Ramos (cell line): ENCODE results near the gene LDB3.

Experiments used
- in situ Hi-C: fragments of 300-500 bp; cut with MboI; formaldehyde crosslinking; loops from one replicate; pipeline ENCODE4 v1.14.3; 2022; ENCODE audit warnings: low sequenced_read_pairs; ENCODE audit not compliant: unreplicated experiment

The LDB3 gene

DNA sequence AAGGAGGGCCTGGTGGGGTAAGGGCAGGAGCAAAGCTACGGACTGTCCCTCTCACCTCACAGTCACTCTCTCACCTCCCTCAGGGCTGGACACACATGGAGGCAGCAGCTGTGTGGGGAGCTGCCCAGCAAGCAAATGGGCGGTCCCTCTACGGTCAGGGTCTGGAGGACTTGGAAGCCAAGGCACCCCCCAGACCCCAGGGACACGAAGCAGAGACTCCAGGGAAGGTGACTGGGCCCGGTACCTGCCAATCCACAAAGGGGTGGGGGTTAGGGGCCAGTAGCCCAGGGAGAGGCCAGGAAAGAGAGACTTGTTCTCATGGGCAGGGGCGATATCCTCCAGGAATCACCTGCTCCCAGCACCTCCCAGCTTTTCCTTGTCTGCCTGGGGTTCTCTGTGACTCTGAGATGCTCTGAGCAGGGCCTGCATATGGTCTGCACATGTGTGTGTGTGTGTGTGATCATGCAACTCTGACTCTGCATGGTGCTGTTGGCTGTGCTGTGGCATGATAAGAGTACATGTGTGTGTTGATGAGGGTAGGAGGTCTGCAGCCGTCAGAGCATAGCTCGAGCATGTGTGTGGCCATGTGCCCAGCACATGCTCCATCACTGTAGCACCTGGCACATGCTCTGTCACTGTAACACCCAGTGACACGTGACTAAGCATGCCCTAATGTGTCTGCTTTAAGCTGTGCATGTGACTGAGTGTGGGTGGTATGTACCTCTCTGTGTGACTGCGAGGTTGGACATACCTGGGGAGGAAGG is 4.6 kb upstream of the LDB3 start:
- in situ Hi-C loops = no loop called here

DNA sequence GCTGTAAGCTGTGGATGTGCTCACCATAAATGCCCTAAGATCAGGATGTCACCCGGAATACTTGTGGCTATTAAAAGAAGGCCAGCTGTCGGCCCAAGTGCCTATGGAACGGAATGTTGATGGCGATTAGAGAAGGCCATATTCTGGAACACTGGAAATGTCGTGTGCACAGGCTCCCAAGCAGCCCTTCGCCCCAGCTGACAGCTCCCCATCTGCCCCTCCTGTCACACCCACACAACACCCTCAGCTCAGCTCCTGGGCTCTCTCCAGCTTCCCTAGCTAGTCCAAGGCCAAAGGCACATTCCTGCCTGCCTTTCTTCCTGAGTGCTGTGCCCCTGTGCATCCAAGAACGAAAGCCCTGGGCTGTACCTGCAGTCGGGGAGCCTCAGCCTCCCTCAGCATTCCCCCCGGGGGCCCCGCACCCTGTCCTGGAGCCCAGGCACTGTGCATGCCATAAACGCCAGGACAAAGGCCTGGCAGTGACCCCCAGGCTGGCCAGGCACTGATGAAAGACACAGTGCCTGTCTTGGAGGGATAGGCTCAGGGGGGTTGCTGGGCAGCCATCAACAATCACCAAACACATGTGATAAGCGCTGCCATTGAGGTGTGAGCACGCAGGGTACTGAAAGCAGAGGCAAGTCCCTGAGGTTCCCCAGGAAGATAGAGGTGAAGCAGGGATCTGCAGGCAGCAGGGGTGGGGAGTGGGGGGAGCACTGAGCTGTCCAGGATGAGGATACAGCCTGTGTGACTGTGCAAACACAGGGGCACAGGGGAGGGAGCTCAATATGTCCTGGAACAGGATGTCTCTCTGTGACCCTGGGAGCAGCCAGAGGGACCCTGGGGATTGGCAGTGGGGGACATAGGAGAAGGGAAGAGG is 3.7 kb upstream of the LDB3 start:
- in situ Hi-C loops = no loop called here

DNA sequence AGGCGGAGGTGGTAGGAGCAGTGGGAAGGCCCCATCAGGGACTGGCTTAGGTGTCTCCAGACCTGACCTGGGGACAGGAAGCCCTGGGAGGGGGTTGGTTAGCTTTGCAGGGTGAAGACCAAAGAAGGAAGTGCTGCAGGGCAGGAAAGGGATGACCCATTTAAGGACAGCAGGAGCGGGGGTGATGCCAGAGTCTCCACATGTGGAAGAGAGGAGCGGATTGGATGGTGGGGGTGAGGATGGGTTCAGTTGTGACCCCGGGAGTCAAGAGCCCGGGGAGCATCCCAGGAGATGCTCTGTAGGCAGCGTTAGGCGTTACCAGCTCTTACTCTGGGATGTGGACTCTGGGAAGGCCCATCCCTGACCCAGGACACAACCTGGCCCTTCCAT is 3.1 kb upstream of the LDB3 start:
- in situ Hi-C loops = no loop called here

DNA sequence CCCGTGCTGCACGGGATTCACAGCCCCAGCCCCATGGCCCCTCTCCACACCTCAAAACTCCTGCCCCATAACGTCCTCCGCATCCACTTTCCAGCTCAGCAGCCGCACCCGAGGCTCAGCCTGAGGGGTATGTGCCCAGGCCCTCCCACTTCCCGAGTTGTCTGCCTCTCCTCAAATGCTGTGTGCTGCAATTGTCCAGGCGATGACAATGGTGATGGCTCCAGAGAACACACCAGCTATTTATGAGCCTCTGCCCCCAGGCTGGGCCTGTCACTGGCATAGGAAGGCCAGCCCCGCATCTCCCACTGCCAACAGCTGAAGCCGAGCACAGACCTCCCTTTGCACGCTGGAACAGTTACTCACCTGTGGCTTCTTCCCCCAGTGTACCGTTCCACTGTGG is 2.4 kb upstream of the LDB3 start:
- in situ Hi-C loops = no loop called here

DNA sequence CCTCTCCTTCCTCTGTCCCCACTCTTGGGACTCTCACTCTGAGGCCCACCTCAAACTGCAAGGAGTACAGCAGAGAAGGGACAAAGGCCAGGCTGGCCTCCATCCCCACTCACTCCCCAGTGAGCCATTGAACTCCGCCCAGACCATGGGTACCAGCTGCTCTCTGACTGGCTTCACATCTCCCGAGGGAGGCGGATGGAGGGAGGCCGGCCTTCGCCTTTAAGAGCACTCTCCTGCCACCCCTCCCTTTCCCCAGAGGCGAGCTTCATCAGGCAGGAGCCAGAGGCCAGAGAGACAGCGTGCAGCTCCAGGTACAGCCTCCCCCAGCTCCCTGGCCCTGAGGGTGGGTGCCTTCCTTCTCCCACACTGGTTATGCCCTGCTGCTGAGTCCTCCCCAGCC is 1.8 kb upstream of the LDB3 start:
- in situ Hi-C loops = no loop called here

DNA sequence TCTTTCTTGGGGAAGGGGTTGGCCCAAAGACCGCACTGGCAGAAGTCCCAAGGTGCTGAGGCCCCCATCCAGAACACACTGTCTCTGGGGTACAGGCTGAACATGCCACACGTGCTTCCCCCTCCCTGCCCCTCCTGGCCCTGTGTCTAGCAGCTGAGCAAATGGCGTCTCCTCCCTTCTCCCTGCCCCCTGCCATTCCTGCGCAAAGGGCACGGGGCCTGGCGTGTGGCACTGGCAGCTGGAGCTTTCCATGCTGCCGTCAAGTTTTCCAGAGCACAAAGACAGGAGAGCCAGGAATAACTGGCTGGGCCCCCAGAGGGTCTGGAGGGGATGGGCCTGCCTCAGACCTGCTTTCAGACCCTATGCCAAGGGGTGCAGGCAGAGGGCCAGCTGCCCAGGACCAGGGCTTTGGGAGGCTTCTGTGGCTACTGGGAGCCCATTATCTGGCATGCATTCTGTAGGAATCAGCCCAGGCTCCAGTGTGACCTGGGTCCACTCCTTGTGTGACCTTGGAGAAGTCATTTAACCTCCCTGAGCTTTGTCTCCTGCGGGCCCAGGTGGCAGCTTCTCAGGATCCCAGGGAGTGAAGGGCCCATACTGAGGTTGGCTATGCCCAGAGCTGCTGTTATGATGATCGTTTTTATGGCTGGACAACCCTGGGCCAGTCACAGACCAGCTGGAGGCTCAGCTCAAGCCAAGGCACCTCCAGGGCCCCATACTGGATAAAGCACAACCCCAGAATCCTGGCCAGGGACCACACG is 710 bp upstream of the LDB3 start:
- in situ Hi-C loops = no loop called here

DNA sequence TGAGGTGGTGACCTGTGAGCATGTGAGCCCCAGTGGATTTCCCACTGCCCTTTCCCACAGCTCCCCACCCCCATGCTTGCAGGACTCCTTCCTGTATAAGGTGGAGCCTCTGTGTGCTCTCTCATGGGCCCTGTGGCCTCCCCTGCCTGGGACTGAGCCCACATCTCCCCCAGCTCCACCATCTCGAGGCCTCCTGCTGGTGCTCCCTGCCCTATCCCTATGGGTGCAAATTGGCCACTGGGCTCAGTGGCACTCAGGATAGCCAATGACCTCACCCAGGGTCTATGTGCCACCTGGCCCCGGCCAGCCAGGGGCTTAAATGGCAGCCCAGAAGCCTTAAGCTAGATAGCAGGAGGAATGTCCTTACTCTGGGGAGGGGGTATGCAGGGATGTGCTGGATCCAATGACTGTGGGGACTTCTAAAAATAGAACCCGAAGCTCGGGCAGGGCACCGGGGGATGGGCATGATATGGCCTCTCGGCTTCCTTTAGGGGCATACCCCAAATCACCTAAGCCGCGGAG is 2.0 kb downstream of the LDB3 start:
- in situ Hi-C loops = no loop called here

DNA sequence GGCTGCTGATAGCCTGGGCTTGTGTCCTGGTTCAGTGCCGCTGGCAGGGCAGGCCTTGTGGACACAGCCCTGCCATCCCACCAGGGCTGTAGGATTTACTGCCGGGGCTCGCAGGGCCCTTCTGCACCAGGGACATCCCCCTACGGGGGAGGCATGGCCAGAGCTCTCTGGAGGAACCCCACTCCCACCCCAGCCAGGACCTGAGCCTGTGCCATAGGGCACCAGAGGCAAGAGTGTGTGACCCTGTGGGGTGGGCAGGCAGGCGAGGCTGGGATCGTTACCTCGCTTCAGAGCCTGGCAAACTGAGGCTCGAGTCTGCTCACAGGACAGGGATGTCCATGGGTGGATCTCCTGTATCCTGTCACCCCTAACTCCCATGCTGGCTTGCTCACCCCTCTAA is 2.6 kb downstream of the LDB3 start:
- in situ Hi-C loops = no loop called here

DNA sequence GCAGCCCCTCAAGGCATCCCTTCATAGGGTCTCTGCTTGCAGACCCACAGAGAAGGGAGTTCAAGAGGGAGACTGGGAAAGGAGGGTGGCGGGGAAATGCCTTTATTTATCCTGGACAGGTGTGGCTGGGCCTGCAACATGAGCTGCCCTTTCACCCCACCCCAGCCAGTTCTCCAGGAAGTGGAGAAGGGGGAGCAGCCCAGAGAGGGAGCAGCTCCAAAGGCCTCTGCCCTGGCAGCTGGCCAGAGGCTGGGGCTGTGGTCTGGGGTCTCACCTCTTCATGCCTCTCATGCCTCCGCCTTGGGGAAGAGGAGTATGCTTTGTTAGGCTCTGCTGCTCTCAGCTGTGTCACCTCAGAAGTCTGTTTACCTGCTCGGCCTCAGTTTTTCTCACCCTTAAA is 3.1 kb downstream of the LDB3 start:
- in situ Hi-C loops = no loop called here

DNA sequence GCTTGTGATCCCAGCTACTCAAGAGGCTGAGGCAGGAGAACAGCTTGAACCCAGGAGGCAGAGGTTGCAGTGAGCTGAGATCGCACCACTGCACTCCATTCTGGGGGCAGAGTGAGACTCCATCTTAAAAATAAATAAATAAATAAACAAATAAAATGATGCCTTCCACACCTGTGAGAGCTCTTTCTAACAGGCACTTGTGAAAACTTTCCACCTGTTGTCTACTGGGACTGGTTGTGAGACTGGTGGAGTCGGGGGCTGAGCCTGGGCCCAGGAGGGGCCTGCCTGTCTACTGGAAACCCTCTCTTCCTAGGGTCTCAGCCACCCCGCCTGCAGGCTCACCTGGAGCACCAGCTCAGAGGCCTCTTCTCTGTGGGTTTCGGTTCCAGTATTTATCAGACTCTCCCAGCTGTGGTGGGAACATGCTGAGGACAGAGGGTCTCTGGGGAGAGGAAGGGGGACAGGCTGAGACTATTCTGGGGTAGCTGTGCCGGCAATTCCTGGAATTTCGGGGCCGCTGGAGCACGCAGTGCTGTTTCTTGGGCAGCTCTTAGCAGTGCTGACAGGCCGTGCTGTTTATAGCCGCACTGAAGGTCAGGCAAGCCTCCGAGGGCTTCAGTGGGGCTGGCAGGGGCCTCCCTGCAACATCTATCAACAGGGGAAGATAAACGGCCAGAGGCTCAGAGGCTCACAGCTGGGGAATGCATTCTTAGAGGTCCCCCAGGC is 3.8 kb downstream of the LDB3 start:
- in situ Hi-C loops = no loop called here

DNA sequence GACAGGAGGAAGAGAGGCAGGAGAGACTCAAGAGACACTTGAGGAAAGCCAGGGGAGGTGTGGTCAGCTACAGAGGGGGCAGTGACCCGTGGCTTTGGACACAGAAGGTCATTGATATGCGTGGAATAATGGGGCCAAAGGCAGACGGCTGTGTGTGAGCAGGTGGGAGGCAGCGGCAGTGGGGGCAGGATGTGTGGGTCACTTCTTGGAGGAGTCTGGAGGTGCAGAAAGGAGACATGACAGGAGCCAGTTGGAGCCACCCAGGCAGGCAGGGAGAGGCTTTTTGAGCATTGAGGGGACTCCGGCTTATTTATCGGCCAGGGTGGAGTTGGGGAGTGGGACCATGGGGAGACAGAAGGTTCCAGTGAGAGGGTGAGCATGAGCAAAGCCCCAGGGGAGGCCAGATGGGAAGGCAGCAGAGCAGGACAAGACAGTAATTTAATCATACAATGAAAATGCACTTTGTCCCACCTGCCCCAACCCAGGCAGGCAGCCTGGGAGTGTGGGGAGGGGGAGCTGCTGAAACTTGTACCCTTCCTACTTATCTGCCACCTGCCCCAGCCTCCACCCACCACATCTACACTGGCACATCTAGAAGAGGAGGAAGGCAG is 5.0 kb downstream of the LDB3 start:
- in situ Hi-C loops = no loop called here

DNA sequence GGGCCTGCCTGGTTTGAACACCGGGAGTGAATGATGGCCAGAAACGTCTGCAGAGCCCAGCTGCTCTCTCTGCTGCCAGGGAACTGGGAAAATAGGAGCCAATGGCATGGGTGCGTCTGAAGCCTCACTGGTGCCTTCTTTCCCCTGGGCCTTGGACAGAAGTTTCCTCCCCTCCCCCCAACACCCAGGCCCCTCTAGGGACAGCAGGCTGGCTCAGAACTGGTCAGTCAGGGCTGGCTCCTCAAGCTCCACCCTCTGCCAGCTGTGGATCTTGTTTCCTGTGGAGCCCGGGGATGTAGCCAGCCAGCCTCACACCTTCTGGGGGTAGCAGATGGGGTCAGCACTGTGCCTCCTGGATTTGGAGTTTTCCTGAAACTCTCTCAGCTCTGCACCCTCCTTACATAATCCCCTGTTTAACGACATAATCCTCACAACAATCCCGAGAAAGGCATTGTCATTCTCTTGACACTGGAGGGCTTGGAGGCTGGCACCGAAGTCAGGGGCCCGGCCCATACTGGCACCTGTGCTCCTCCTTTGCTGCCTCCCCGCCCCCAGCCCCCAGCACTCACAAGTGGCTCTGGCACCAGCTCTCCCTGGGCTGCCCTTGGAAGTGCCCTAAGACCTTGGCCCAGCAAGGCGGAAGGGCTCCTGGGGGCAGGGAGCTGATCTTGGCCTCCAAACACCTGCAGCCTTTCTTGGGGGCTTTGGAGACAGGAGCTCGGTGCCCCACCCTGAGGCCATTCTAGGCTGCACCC is 5.7 kb downstream of the LDB3 start:
- in situ Hi-C loops = no loop called here

DNA sequence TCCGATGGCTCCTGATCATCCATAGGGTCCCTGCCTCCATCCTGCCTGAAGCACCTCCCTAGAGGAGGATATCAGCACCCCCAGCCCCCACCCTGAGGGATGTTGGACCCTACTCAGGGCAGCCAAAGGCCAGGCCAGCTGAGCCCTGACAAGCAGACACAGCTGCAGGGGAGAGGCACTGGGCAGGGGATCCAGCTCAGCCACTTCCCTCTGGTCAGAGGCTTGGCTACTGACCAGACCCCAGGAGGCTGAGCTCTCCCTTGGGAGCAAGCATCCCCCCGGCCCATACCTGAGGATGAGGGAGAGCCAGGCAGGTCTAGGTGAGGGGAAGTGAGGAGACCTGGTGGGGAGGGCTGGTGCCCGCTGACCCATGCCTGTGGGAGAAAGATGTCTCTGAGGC is 6.6 kb downstream of the LDB3 start:
- in situ Hi-C loops = no loop called here

DNA sequence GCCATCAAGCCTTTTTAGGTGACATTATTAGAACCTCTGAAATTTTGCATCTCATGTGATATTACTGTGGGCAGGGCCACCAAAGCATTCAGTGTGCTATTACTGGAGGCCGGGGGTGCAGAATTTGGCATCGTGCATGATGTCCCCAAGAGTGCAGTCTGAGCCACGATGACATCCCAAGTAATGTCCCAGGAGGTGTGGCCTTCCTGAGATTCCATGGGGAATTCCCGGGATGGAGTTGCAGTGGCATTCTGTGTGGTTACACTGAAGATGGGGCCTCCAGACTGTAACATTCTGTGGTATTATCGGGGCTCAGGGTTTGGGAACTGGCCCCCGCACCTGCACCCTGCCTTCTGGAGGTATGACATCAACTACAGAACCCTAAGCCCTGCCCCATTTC is 9.1 kb downstream of the LDB3 start:
- in situ Hi-C loops = no loop called here

DNA sequence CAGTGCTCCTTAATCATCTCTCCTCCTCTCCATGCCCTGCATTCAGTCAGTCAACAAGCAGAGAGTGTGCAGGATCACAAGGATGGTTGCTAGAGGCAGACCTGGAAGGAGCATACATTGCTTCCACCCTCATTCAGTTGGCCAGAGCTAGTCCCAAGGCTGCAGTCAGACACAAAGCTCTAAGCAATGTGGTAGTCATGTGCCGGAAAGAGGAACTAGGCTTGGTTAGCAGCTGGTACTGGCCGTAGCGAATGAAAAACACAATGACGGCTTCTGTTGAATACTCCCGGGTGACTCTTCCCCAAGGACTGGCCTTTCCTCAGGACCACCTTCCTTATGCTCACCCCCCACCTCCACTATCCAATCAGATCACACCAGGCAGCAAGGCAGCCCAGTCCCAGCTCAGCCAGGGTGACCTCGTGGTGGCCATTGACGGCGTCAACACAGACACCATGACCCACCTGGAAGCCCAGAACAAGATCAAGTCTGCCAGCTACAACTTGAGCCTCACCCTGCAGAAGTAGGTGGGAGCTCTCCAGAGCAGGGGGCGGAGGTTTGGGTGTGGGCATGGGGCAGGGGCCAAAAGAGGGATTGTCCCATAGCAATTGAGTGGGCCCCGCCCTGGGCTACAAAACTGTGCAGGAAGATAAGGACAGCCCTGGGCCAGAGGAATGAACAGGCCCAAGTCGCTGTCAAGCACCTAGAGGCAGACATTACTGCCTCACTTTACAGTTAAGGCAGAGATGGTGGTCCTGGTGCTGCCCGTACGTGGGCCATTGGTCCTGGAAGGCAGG is 10.9 kb downstream of the LDB3 start:
- in situ Hi-C loops = no loop called here

DNA sequence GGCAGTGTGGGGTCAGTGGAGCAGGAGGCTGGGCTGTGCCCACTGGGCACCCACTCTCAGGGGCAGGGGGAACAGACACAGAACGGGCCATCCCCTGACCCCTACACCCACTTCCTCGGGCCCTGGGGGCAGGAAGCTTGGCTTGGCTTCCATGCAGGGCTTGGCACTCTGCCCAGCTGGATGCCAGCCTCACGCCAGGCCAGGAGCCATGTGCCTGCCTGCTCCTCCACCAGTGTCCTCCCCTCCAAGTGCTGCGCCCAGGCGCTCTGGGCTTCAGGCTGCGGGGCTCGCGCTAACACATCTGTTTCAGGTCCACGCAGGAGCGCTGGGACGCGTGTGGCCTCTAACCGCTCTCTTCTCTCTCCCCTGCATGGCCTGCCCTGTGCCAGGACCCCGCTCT is 12.7 kb downstream of the LDB3 start:
- in situ Hi-C loops = no loop called here

DNA sequence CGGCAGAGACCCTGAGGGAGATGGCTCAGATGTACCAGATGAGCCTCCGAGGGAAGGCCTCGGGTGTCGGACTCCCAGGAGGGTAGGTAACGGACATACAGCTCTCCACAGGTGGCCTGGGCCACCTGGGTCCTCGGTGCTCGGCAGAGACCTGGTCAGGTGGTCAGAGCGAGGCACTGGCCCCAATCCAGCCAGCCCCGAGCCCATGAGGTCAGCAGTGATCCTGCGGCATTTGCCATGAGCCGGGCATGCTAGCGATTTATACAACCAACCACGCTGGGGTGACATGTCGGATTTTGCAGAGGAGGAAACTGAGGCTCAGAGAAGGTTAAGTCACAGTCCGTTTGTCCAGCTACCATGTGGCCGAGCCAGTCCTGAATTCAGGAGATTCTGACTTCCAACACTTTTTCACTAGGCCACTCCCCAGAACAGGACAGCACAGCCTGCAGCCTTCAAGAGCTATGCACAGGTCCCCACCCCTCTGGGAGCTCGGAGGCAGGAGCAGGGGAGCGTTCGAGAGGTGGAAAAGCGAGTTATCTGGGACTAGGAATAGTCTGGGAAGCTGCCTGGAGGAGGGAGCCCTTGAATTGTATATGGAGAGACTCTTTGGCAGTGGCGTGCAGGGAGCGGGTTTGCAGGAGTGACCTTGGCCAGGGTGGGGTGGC is 13.5 kb downstream of the LDB3 start:
- in situ Hi-C loops = no loop called here

DNA sequence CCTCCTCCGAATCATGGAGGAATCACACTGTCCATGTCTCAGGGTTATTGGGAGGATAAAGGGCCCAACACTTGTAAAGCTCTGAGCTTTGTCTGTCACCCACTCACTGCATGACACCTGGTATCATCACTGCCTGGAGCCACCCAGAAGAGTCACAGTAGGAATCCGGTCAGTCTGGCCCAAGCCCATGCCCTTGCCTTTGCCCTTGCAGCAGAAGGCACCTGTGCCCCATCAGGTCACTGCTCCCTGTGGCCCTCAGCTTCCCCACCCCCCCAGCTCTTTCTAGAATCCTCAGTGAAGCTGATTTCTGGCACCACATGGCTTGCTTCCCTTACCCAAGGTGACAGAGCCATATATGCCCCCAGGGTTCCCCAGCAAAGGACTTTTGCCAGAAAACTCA is 14.4 kb downstream of the LDB3 start:
- in situ Hi-C loops = no loop called here
